Measurements from ENCODE around the gene FMN2. TPM values are rescaled to one million over a fixed set of nuclear protein-coding genes. Genes with fewer than 3 reads are reported as not detected.
A peak's percentile ranks its signal among the peaks of the same experiment; 100 is the strongest.

FMN2 gene
- total RNA-seq, 1 donor: 11.2 TPM

DNA sequence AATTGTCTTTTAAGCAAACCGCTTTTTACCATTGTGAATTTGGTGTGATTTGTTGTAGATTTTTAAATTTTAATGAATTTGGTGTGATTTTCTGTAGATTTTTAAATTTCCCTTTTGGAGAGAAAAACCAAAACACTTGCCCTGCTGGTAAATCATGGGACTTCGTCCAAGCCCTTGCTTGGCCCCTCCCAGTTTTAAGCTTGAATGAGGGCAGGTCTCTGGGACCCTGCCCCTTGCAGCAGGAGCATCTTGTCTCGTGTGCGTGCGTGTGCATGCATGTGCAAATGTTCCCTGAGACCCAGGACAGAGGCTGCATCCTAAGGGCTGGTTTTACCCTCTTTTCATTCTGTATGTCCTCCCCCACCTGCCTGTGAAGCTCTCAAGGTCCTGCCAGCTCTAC lies 271.6 kb downstream of the FMN2 start:
- H3K4me2 ChIP-seq (ENCODE audit: insufficient read depth, low read length): no peak overlapping the region
- no peak for TF ChIP-seq CTCF (IDR thresholded peaks at IDR 0.05; ENCODE audit: extremely low read depth, low read depth, low read length)
- H2AFZ ChIP-seq (ENCODE audit: low read length): no peak overlapping the region
- peaks cover 20% of the 10 kb centered on the region for H3K36me3 ChIP-seq (ENCODE audit: insufficient read depth, low read length)
- no peaks in the 10 kb centered on the region for H3K27me3 ChIP-seq (ENCODE audit: insufficient read depth, low read length)
- no peak for DNase-seq (ENCODE audit: insufficient read length, low spot score, missing footprints)
- no peaks in the 10 kb centered on the region for H4K20me1 ChIP-seq (ENCODE audit: insufficient read depth, low read length)
- H3K27ac ChIP-seq (ENCODE audit: low read depth, low read length): no peak overlapping the region
- no peaks in the 10 kb centered on the region for H3K9me3 ChIP-seq (ENCODE audit: low read depth, low read length)
- no peak overlapping the region for H3K4me3 ChIP-seq (ENCODE audit: insufficient read depth, low read length)
- H3K4me1 ChIP-seq (ENCODE audit: insufficient read depth, low read length): no peaks in the 10 kb centered on the region
- H3K79me2 ChIP-seq (ENCODE audit: insufficient read depth, low read length): no peaks in the 10 kb centered on the region

GRCh38 chr1:240363914-240364313 lies 272.2 kb downstream of the FMN2 start:
- no peak for TF ChIP-seq CTCF (IDR thresholded peaks at IDR 0.05; ENCODE audit: extremely low read depth, low read depth, low read length)
- H3K9me3 ChIP-seq (ENCODE audit: low read depth, low read length): no peaks in the 10 kb centered on the region
- peaks cover 20% of the 10 kb centered on the region for H3K36me3 ChIP-seq (ENCODE audit: insufficient read depth, low read length)
- H3K4me1 ChIP-seq (ENCODE audit: insufficient read depth, low read length): peaks cover under 1% of the 10 kb centered on the region
- H3K27ac ChIP-seq (ENCODE audit: low read depth, low read length): no peak overlapping the region
- H3K27me3 ChIP-seq (ENCODE audit: insufficient read depth, low read length): no peaks in the 10 kb centered on the region
- DNase-seq (ENCODE audit: insufficient read length, low spot score, missing footprints): no peak
- H3K4me2 ChIP-seq (ENCODE audit: insufficient read depth, low read length): no peak overlapping the region
- H3K4me3 ChIP-seq (ENCODE audit: insufficient read depth, low read length): no peak overlapping the region
- no peak overlapping the region for H2AFZ ChIP-seq (ENCODE audit: low read length)
- no peaks in the 10 kb centered on the region for H4K20me1 ChIP-seq (ENCODE audit: insufficient read depth, low read length)
- no peaks in the 10 kb centered on the region for H3K79me2 ChIP-seq (ENCODE audit: insufficient read depth, low read length)

DNA sequence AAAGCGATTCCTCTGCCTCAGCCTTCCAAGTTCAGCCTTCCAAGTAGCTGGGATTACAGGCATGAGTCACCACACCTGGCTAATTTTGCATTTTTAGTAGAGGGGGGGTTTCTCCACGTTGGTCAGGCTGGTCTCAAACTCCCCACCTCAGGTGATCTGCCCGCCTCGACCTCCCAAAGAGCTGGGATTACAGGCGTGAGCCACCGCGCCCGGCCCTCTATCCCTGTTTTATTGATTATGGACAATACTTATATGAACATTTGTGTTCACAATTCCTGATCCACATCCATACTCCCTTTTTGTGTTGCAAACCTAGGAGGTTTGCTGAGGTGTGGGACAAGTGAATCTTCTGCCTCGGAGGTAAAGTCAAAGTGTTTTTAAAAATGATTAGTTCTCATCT lies 275.0 kb downstream of the FMN2 start:
- no peak overlapping the region for H3K27ac ChIP-seq (ENCODE audit: low read depth, low read length)
- no peaks in the 10 kb centered on the region for H3K9me3 ChIP-seq (ENCODE audit: low read depth, low read length)
- no peak for DNase-seq (ENCODE audit: insufficient read length, low spot score, missing footprints)
- H3K36me3 ChIP-seq (ENCODE audit: insufficient read depth, low read length): peaks cover 14% of the 10 kb centered on the region
- TF ChIP-seq CTCF (IDR thresholded peaks at IDR 0.05; ENCODE audit: extremely low read depth, low read depth, low read length): no peak
- H2AFZ ChIP-seq (ENCODE audit: low read length): no peak overlapping the region
- no peaks in the 10 kb centered on the region for H3K79me2 ChIP-seq (ENCODE audit: insufficient read depth, low read length)
- peaks cover 7% of the 10 kb centered on the region for H3K4me1 ChIP-seq (ENCODE audit: insufficient read depth, low read length)
- H3K4me3 ChIP-seq (ENCODE audit: insufficient read depth, low read length): no peak overlapping the region
- no peaks in the 10 kb centered on the region for H4K20me1 ChIP-seq (ENCODE audit: insufficient read depth, low read length)
- H3K4me2 ChIP-seq (ENCODE audit: insufficient read depth, low read length): no peak overlapping the region
- H3K27me3 ChIP-seq (ENCODE audit: insufficient read depth, low read length): no peaks in the 10 kb centered on the region

GRCh38 chr1:240385551-240385950 lies 293.9 kb downstream of the FMN2 start:
- H3K4me1 ChIP-seq (ENCODE audit: insufficient read depth, low read length): peaks cover 23% of the 10 kb centered on the region
- no peaks in the 10 kb centered on the region for H3K27me3 ChIP-seq (ENCODE audit: insufficient read depth, low read length)
- H3K79me2 ChIP-seq (ENCODE audit: insufficient read depth, low read length): no peaks in the 10 kb centered on the region
- TF ChIP-seq CTCF (IDR thresholded peaks at IDR 0.05; ENCODE audit: extremely low read depth, low read depth, low read length): no peak
- H3K4me3 ChIP-seq (ENCODE audit: insufficient read depth, low read length): no peak overlapping the region
- H4K20me1 ChIP-seq (ENCODE audit: insufficient read depth, low read length): no peaks in the 10 kb centered on the region
- no peak for DNase-seq (ENCODE audit: insufficient read length, low spot score, missing footprints)
- H3K36me3 ChIP-seq (ENCODE audit: insufficient read depth, low read length): peaks cover 12% of the 10 kb centered on the region
- H3K27ac ChIP-seq (ENCODE audit: low read depth, low read length): peak overlapping the region; percentile 79
- H3K9me3 ChIP-seq (ENCODE audit: low read depth, low read length): peaks cover 13% of the 10 kb centered on the region
- H3K4me2 ChIP-seq (ENCODE audit: insufficient read depth, low read length): no peak overlapping the region
- H2AFZ ChIP-seq (ENCODE audit: low read length): no peak overlapping the region
